HG02885 (cell line): ENCODE measurements around the gene PPP1R9B.

ENCODE experiments used
- ATAC-seq: cut with Tn5 transposase; IDR thresholded peaks from one replicate; pipeline ENCODE4 v1.9.1; 2021; ENCODE audit warnings: mild to moderate bottlenecking; ENCODE audit not compliant: unreplicated experiment, poor library complexity

PPP1R9B gene

DNA sequence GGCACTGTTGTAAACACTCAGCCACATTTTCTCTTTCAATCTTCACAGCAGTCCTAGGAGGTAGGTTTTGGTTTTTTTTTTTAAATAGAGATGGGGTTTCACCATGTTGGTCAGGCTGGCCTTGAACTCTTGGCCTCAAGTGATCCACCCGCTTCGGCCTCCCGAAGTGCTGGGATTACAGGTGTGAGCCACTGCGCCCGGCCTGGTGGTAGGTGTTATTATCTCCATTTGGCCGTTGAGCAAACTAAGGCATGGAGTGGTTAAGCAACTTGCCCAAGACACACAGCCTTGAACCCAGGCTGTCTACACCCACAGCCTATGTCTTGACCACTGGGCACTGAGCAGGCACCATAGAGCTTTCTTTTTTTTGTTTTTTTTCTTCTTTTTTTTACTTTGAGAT, 24.0 kb upstream of the PPP1R9B start:
- ATAC-seq, result no peak

DNA sequence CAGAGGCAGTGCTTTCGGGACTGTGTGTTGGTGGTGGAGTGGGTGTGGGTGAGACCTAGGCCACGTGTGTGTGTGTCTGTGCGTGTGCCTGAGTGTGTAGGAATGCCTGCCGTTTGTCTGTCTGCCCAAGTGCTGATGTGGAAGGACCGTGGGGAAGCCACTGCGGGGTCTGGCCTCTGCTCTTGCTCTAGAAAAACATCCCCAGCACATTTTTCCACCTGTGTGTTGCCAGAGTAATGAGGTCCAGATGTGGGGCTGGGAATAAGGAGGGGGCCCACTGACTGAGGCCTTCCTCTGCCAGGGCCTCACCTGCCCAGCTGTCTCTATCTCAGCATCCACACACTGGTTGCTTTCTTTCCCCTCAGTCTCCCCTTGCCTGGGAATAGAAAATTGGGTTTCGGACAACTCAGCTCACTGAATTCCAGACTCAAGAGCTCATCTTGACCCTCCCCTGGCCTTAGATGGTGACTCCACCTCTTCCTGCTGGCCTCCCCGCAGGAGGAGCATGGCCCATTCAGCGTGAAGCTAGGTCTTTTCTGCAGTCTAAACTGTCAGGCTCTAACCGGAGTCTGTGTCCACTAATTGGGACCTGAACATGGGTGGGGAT, 23.0 kb upstream of the PPP1R9B start:
- no peak for ATAC-seq

DNA sequence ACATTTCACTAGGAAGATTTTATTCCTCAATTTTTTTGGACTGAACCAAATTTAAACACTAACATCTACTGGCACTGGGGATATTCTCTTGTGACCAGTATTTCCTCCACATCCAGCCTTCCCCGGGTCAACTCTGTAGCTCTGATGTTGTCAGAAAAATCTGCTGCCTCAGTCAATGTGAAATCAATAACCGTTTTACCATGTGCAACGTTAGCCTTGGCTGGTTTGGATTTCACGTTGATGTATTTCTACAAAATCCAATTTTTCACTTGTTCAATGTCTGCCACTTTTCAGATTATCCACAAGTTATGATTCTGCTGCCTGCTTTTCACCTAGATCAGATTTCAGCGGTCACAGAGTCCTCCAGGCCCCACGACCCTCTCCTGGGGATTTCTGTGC, 22.5 kb upstream of the PPP1R9B start:
- ATAC-seq, result no peak

DNA sequence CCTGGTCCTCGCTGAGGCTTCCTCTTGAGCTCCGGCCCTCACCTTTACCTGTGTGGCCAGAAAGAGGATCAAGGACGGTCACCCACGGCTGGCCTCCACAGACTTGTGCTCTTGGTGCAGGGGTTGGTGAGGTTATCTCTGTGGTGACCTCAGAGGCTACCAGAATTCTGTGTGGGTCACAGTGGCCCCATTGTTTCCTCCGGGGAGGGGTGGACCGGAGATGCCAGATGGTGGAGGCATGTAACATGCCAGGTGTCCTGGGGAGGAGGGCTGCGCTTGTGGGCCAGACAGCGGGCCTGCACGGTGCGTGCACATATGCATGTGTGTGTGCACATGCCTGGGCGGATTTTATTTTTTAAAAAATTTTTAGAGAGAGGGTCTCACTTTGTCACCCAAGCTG, 21.7 kb upstream of the PPP1R9B start:
- ATAC-seq, result no peak

DNA sequence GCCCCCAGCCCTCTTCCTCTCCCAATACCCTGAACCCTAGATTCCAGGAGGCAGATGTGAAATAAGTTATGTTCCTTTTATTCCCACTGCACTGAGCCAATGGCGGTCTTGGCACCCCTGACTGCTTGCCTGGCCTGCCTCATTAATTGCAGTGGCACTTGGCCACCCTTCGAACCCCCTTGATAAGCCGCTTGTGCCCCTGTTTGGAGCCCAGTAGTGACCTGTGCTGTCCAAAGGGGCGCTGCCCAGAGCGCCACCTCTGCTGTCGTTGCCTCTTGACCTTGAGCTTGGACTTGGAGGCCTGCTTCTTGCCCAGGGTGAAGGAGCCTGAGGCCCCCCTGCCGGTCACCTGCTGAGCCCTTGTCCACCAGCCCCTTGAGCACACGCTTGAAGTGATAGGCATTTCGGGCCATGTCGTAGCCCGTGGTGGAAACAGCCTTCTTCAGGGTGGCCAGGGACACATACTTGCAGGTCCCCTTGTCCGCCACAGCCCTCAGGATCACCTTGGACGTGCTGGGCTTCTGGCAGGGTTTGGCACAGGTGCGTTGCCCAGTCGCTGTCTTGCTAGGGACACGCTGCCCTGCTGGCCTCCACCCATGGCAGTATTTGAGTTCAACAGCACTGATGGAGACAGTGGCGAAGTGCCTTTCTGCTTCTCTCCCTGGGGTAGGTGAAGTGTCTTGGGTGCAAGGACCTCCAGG, 21.0 kb upstream of the PPP1R9B start:
- no peak for ATAC-seq

DNA sequence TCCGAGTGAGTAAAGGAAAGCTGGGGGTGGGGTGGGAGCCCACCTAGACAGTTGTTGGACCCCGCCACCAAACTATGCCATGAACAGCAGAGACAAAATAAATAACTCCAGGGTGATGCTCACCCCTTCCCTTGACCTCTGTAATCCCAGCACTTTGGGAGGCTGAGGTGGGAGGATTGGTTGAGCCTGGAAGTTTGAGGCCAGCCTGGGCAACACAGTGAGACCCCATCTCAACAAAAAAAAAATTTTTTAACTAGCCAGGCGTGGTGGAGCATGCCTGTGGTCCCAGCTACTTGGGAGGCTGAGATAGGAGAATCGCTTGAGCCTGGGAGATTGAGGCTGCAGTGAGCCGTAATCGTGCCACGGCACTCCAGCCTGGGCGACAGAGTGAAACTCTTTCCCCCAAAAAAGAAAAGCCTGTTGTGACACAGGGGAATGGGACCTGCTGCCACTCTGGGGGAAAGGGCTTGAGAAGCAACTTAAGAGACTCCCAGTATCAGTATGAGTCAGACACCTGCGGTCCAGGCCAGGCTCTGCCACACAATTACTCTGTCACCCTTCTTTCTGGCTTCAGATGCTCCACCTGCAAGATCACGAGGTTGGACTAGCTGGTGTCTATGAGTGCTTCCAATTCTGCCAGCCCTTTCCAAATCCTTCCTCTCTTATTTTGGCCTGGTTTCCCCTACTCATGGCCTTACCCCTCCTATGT, 20.3 kb upstream of the PPP1R9B start:
- peak; percentile 48 for ATAC-seq

DNA sequence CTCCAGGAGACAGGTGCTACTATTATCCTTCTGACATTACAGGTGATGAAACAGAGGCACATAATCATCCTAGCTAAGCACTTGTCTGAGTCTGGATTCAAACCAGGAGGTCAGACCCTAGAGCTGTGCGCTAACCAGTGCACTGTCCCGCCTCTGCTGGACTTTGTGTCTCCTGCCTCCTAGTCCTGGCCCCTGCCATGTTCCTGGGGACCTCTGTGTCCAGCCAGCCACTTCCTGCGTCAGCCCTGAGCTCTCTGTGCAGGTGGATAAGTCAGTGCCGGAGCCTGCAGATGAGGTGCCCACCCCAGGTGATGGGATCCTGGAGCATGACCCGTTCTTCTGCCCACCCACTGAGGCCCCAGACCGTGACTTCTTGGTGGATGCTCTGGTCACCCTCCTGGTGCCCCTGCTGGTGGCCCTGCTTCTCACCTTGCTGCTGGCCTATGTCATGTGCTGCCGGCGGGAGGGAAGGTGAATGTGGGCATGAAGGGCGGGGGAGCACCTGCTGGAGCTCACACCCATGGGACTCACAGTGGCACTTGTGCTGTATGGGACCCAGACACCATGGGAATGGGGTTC, 19.5 kb upstream of the PPP1R9B start:
- ATAC-seq, result no peak

DNA sequence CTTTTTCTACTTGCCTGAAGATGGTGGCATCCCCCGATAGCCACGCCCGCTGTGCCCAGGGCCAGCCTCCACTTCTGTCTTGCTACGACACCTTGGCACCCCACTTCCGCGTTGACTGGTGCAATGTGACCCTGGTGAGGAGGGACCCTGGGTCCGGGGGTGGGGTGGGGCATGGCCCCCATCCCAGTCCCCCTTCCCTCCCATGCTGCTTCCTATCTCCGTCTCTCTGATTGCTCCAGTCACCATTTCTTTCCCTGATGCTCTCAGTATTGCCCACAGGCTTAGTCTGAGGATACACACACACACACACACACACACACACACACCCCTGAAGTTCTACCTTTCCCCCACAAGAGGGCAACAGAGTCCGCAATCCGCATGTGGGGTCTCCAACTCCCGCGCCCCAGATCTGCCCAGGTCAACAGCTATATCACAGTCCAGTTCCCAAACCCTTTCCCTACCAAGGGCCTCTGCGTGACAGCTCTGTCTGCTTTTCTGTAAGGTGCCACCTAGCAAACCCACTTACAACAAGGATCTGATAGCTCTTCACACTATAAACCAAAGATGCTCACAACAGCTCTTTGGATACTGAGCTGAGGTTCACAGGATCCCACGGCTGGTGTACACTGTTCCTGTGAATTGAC, 18.8 kb upstream of the PPP1R9B start:
- ATAC-seq, result no peak

DNA sequence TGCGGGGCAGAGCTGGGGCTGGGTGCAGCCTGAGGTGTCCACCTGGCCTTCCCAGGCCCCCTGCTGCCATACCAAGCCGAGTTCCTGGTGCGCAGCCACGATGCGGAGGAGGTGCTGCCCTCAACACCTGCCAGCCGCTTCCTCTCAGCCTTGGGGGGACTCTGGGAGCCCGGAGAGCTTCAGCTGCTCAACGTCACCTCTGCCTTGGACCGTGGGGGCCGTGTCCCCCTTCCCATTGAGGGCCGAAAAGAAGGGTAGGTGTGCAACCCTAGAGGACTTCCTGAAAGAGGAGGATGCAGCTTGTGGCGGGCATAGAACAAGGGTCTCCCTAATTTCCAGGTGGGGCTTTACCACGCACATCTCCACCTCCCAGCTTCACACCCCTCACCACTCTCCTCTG, 17.8 kb upstream of the PPP1R9B start:
- ATAC-seq, result no peak

DNA sequence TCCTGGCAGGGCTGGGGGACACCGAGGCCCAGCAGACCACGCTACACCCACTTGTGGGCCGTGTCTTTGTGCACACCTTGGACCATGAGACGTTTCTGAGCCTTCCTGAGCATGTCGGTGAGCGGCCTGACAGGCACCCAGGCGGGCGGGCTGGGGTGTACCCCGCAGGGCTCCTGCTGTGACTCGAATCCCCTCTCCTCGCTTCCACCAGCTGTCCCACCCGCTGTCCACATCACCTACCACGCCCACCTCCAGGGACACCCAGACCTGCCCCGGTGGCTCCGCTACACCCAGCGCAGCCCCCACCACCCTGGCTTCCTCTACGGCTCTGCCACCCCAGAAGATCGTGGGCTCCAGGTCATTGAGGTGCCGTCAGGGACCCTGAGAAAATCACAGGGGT, 16.9 kb upstream of the PPP1R9B start:
- ATAC-seq, result no peak

DNA sequence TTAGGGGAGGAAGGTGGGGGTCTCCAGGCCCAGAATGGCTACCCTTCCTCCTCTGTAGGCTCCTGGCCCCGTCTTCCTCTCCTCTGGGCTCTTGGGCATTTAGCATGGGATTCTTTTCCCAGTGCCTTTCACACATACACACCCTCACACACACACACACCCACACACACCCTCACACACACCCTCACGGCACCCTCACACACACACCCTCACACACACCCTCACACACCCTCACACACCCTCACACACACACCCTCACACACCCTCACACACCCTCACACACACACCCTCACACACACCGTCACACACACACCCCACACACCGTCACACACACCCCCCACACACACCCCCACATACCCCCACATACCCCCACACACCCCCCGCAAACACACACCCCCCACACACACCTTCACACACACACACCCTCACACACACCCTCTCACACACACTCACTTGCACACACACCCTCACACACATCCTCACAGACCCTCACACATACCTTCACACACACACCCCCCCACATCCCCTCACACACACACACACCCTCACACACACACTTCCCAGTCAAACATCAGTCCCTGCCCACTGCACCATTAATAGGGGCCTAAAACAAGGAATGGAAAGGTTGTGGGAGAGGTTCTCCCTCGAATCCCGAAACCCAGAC, 16.2 kb upstream of the PPP1R9B start:
- ATAC-seq, result no peak

DNA sequence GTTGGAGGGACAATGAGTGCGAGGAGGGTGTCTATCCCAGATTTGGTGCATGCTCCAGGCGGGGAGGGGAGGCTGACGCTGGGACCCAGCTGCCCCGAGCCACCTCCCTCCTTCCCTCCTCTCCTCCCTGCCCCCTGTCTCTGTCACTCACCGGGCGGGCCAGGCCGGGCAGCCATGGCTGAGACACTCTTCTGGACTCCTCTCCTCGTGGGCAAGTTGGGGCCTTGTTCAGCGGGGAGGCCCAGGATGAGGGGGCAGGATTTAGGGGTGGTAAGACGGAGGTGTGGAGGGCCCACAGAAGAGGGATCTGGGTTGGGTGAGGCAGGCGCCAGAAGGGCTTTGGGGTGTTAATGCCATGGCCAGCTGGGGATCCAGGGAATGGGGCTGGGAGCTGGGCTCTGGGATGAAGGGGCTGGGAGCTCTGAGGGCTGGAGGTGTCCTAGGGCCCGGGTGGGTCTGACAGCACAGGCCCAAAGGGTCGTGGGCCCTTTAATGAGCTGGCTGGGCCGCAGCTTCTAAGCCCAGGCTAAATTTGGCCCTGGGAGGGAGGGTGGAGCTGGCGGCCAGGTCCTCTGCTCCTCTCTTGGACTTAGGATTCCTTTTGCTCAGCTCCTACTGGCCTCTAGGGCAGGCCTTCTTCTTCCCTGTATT, 15.5 kb upstream of the PPP1R9B start, which contains the start of gene SGCA:
SGCA (plus strand) TSS at position 139 of the 651 bp plus-strand sequence; CDS start at position 175, 36 bp downstream.
- no peak for ATAC-seq

DNA sequence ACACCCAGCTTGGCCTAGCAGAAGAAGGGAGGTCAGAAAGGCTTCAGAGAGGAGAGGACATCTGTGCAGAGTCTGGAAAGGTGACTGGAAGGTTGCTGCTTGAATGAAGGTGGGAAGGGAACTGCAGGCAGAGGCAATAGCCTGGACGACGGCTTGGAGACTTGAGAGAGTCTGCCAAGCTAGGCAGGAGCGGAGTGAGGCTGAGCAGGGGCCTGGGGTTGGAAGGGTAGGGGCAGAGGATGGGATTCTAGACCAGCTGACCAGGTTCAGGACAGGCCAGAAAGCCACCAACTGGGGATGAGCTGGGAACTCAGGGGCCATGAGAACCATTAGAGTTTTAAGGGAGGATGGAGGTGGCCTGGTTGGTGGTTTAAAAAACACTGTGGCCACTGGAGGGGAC, 15.0 kb upstream of the PPP1R9B start:
- ATAC-seq, result no peak

DNA sequence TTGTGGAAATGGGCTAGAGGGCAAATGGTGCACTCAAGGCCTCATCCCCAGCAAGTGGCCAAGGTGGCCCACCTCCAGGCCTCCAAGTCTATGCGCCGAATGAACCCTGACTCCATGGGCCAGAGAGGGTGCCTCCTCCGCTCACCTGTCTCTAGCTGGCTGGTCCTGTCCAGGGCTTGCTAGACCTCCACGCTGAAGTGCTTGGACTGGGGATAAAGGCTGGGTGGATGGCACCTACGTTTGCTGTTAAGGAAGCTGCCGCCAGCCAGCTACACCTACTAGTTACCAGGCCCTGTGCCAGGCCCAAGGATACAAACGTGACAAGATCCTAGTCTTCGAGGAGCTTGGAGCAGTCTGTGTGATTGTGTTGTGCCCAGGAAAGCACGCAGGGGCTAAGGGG, 14.6 kb upstream of the PPP1R9B start:
- no peak for ATAC-seq

DNA sequence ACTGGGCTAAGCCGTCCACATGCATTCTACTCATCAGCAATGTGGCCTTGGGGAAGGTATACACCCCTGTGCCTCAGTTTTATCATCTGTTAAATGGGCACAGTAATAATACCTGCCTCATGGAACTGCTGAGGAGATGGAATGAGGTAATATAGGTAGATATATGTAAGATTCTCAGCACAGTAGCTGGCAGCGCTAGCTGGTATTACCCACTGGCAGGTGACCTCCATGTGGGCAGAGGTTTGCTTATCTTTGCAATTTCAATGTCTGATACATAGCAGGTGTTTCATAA, 14.2 kb upstream of the PPP1R9B start:
- ATAC-seq, result no peak

DNA sequence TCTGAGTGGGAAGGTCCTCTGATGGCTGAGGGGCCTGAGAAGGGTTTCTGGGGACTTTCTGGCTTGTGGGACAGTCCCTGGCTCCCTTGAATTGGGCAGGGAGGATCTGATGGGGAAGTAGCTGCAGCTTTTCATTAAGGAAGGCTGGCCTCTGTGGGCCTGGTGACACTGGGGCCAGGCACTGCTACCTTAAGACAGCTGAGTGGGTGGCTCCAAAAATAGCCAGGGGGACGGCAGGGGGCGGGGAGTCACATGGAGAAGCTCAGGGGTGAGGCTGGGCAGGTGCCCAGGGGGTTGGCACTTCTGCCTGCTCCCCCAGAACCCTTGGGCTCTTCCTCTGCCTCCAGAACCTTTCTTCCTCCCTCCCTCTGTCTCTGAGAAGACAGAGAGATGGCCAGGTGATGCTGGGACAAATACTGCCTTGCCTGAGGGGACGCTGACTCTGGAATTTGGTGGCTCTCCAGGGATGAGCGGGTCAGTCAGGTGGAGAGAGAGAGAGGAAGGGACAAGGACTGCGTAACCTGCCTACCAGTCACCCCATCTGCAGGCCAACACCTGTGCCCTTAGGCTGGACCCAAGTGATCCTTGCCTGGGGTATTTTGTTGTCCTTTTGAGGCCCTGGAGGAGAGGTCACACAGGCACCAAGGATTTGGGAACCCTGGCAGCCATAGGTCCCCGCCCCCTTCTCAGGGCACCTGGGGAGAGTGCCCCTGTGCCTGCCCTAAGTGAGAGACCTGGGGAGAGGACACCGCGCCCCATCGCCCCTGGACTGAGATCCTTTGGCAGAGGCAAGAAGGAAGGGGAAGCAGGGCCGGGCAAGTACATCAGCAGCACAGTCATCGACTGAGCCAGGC, 13.6 kb upstream of the PPP1R9B start:
- ATAC-seq, result no peak

DNA sequence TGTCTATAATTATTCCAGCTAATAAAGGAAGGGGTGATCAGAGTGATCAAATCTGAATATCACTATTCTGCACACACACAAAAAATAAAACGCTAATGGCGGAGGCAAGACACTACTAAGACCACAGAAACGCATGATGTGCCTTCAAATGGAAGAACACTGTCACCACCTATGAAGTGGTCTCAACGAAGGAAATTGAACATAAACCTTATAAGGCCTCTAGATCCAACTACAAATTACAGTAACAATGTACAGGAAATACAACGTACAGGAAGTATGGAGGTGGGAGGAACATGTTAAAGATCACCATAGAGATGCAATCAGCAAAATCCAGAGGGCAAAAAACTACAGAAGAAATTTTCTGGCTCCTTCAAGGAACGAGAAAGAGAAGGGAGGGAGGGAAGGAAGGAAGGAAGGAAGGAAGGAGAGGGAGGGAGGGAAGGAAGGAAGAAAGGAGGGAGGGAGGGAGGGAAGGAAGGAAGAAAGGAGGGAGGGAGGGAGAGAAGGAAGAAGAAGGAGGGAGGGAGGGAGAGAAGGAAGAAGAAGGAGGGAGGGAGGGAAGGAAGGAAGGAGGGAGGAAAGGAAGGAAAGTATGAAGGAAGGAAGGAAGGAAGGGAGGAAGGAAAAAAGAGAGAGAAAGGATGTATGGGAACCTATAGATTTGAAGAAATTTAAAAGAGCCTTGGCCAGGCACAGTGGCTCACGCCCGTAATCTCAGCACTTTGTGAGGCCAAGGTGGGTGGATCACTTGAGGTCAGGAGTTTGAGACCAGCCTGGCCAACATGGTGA, 12.2 kb upstream of the PPP1R9B start:
- no peak for ATAC-seq

DNA sequence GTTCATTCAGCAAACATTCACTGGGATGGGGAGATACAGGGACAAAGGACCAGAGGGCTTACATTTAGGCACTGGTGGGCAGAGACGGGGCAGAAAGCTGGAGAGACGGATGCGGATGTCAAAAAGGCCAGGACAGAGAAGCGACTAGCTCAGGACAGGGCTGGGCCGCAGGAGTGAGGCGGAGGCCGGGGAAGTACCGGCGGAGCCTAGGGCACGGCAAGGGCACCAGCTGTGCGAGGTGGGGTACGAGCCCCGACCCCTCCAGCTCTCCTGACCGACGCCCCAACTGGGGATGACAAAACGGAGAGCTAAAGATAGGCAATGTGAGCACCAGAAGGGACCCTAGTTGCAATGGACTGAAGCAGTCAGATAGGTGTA, 11.4 kb upstream of the PPP1R9B start:
- no peak for ATAC-seq
